GM18951 (cell line): ENCODE measurements around the gene GOLGA8T.
"Not testable (repeated sequence)": the region's sequence is repeated elsewhere in the genome, so short reads cannot be mapped to it uniquely, and the experiment has no call there.

ENCODE experiments used
- in situ Hi-C: fragments of 300-500 bp; cut with MboI; formaldehyde crosslinking; loops from one replicate; pipeline ENCODE4 v1.12.0; 2022; ENCODE audit warnings: low sequenced_read_pairs, mixed read lengths, inconsistent platforms; ENCODE audit not compliant: unreplicated experiment

GOLGA8T gene

DNA sequence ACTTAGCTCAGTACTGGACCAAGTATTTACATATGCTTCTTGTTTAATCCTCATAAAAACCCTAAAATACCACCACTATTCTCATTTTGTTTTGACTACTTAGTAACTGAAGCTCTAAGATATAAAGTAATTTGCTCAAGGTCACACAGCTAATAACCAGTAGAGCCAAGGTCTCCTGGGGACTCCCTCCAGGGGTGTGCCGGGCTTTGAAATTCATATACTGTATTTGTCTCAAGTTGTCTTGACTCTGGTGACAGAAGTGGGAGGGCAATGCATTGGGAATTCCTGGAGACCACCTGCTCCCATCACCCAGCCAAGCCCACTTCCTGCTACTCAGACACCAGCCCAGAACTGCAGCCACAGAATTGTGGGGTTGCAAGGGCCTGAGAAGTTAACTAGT is 54.9 kb downstream of the GOLGA8T start:
- in situ Hi-C loops: not testable (repeated sequence)

DNA sequence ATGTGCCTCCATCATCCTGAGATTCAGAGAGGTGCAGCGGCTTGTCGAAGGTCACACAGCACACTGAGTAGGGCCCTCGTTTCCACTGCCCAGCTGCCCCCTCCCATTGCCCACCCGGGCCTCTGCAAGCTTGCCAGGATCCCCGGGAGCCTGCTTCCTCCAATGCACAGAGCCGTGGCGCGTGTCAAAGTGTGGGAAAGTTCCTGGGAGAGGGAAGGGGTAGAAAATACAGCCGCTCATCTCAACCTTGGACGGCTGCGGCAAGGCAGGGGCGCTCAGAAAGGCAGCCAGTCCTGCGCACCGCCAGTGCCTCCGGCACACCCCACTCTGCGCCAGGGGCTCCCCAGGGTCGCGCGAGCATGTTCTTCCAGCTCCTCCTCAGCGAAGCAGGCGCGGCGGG is 56.3 kb downstream of the GOLGA8T start:
- in situ Hi-C loops: not testable (repeated sequence)

DNA sequence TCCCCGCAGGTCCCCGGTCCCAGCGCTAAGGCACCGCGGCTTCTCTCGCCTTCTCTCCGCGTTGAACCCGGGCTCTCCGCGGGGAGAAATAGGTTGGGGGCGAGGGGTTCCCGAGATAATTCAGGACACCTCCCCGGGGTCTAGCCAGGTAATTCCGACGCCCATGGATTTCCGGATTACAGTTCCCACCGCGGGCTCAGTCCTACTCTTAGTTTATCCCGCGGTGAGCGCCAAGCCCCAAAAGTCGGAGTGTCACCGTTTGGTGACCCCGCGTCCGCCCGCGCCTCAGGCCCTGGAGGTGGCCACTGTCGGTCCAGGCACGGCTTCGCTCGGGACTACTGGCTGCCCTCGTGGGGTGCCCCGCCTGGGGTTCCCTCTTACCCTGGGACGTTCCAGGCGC is 56.8 kb downstream of the GOLGA8T start:
- in situ Hi-C loops: not testable (repeated sequence)

DNA sequence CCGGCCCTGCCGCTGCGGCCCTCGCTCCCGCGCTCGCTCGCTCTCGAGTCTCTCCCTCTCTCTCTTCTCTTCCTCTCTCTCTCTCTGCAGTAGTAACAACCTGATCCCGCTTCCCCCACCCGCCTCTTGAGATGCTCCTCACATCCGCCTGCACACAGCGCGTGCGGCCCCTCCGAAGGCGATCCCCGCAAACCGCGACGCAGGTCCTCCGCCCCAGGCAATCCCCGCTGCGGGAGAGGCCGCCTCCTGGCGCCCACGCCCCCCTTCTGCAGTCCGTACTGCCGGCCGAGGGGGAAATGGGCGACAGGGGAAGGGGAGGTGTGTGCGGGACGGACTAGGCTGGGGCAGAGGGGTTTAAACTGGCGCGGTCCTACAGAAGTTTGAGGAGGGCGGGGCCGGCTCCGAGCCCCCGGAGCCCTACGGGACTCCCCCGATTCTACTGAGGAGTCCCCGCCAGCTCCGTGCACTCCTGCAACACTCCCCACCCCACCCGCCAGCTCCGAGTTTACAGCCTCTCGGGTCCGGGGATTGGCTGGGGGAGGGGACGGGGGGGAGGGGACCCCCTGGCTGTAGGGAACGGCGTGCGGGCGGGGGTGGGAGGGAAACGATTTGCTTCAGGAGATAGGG is 57.4 kb downstream of the GOLGA8T start:
- in situ Hi-C loops: not testable (repeated sequence)

DNA sequence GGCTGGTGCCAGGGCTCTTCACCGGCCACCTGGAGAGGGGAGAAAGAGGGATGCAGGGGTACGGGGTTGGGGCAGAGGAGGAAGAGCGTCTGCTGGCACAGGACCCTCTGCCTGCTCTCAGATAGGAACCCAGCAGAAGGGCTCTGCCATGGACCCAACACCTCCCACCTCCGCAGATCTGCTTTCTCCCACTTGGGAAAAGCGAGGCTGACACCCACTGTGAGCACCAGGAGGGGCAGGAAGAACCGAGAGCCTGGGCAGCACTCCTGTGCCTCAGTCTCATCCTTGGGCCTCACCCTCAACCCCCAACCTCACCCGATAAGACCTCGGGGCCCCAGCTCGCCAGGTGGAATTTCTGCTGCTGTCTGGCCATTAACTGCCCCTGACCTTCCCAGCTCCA is 58.0 kb downstream of the GOLGA8T start:
- in situ Hi-C loops: not testable (repeated sequence)
